HG03558 (cell line): ENCODE results near the gene CNTFR.

Source experiments
- ATAC-seq: cut with Tn5 transposase; IDR thresholded peaks from one replicate; pipeline ENCODE4 v1.9.1; 2021; ENCODE audit warnings: moderate number of reproducible peaks; ENCODE audit not compliant: unreplicated experiment; ENCODE audit errors: extremely low read depth

CNTFR gene

GRCh38 chr9:34620061-34620994 is 30.8 kb upstream of the CNTFR start, which contains the start of gene DCTN3:
Gene DCTN3, minus strand, starts transcription at chr9:34620495. Its CDS starts 31 bp downstream, at chr9:34620464.
- ATAC-seq, result peak; percentile 88

- no peak for ATAC-seq
Measured at GRCh38 chr9:34615132-34615531, 25.6 kb upstream of the CNTFR start.

GRCh38 chr9:34612788-34613390 is 23.4 kb upstream of the CNTFR start:
- no peak for ATAC-seq

DNA sequence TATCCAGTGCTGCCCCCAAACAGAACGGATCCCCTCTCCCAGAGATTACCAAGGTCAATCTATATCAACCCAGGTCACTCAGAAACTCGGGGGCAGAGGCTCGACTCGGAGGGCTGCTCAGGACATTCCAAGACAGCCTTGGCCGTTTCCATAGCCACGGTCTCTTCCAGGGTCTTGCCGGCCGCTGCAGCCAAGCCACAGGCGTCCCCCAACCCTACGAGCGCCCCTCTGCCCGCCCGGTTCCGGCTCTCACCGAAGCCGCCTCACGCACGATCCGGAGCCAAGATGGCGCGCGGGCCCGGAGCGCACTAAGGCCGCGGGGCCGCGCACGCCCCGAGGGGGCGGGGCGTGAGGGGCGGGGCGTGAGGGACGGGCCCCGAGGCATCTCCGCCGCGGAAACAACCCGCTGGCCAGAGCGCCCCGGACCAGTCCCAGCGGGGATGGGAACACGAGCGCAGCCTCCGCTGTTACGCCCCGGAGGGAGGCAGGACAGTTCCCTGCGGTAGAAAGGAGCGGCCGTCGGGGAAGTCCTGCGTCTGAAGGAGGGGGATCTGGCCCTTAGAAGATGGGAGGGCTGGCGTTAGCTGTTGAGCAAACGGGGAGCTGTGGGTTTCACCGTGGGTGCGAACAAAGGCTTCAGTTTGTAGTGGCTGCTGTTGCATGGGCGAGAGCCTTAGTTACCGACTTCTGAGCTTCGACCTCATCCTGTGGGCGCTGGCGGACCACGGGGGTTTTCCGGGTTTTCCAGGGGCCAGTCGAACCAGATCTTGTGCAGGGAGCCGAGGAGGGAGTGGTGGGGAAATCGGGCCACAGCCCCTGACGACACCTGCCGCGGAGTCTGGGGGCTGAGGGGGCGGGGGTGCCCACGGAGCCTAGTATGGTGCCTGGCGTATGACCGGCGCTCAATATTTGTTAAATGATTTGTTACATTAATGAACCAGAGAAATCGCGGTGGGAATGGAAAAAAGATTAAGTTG is 22.6 kb upstream of the CNTFR start, which contains the start of gene RPP25L:
TSS of gene RPP25L (minus strand) at position 287 of the 977 bp plus-strand sequence. CDS start 801 bp downstream, outside the sequence.
- no peak for ATAC-seq

- no peak for ATAC-seq
Measured at GRCh38 chr9:34611251-34611810, 21.8 kb upstream of the CNTFR start.

DNA sequence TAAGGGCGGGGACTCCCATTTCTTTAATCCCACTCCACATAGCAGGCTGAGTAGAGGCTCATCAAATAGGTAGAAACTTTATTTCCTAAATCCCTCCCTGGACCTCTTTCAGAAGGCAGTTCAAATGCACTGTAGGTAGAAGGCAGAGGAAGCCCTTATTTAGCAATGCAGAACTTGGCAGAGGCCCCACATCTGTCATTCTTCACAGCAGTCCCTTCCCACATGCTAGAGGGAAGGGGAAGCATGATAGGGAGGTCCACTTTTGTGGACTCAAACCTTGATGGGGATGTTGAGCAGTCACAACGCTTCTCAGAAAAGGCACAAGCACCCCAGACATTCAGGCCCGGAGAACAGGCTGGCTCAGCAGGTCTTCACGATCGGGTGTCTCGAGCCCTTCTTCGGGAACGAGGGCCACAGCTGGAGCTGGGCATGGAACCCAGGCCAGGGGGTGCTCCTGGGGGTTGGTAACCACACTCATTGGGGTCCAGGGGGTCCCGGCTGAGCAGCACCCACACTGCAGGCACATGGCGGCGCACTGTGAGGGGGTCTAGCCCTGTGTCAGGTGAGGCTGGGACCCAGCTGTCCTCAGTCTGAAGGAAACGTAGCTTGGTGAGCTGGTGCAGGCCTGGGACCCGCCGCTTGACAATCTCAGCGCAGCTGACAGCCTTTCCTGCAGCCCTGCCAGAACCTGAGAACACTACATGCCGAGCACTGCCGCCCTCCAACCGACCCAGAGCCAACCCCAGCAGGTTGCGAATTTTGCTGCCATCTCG is 21.1 kb upstream of the CNTFR start:
- ATAC-seq, result no peak

DNA sequence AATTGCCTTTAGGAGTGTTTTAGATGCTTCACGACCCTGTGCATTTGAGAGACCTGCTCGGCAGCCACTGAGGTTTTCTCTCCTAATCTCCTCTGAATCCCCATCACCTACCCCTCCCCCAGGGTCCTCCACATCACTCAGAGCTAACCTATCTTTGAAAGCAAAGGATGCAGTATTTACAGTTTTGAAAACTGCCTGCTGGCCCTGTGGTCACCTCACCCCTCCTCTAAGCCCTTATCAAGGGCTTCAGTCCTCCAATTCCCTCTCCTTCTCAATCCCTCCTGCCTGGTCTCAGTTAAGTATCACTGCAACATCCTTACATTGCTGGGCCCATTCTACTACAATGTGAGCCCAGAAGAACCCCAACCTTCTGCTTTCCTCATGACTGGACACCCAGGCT is 17.8 kb upstream of the CNTFR start:
- no peak for ATAC-seq

DNA sequence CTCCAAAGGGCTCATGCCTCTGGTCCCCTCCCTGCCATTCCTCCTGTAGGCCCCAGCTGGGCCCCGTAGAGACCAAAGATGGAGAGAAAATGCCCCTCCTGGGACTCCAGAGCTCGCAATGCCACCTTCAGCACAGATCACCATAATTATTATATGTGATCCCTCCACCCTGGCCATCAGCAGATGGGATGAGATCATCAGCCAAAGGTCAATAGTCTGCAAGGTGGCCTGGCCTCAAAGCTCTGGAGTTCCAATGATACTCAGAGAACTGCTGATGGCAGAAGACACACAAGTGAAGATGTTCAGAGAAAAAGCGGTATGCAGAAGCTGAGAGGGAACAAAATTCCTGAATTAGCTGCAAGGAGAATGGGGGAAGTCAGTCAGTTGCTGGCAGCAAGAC is 17.4 kb upstream of the CNTFR start:
- ATAC-seq, result no peak

- ATAC-seq, result no peak
Measured at GRCh38 chr9:34606190-34606589, 16.7 kb upstream of the CNTFR start.

GRCh38 chr9:34603610-34604231 is 14.2 kb upstream of the CNTFR start:
- ATAC-seq, result no peak

GRCh38 chr9:34601937-34602573 is 12.5 kb upstream of the CNTFR start:
- ATAC-seq, result no peak

DNA sequence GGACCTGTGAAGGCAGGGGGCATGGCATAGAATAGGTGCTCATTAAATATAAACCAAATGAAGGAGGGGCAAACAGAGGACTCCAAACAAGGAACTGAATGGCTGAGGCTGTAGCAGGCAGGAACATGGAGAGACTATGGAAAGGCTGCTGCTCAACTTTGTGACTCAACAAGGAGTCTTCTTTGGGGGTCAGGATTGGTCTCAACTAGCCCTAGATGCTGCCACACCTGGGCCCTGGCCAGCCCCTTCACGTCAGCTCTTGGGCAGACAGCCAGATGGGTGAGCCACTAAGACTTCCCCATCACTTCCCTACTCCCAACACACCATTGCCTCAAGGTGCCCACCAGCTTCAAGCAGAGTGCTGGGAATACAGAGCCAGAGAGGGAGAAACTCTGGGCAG is 11.4 kb upstream of the CNTFR start:
- ATAC-seq, result no peak

DNA sequence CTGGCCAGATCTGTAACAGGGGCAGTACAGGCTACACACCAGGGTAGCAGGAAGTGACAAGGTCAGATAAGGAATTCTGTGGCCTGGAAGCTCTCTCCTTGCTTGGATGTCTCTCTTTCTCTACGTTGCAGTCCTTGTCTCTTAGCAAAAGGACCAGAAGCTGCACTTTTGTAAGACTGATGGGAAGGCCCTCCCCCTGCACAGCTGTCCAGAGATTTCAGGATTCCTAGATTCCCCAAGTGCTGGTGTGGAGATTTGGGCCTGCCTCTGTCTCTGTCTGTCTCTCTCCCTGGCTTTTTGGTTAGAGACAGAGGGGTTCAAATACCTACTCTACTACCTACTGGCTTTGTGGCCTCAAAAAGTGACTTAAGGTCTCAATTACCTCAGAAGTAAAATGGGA is 10.0 kb upstream of the CNTFR start:
- ATAC-seq, result no peak

GRCh38 chr9:34594177-34594576 is 4.7 kb upstream of the CNTFR start:
- ATAC-seq, result no peak

GRCh38 chr9:34592895-34593601 is 3.5 kb upstream of the CNTFR start:
- ATAC-seq, result no peak

DNA sequence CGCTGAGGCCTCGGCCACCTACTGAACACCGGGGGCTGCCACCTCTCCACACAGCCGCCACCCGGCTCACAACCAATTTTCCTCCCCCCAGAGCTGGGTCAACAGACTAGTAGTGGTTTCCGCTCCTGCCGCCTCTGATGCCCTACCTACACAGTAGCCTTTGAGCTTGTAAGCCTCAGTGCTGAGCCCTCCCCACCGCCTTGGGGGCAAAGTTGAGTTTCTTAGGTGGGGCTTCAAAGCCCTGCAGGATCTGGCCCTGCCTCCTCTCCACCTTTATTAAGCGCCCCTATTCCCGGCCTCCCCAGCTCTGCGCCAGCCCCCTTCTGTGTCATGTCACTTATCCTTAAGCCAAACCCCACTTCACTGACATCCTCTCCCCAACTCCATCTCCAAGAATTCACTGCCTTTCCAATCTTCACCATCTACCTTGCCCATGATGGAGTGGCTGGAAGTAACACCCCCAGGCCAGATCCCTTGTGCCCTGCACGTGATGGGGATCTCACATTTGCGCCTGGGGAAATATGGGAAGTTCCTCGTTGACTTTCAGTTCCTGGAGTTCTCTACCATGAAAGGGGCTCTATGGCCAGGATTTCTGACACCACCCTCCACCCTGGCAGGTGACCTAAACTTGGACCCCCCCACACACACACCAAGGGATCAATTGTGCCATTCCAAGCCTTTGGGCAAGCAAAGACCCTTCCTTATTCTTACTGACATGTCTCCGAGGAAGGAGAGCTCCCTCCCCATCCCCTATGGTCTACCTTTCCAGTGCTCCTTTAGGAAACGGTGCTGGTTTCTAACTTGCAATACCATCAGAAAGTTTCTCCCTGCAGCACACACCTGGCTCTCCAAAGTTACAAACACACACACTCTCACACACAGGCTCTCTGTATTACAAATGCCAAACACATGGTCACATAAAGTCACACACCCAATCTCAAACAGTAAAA is 2.7 kb upstream of the CNTFR start:
- no peak for ATAC-seq
